IPS-18c (cell line): Measurements from ENCODE around the gene PLA2G4F.

ENCODE experiments used
- H3K4me3 ChIP-seq: 2 replicates; pipeline ENCODE4 v1.7.0; 2013; ENCODE audit warnings: low read depth, mild to moderate bottlenecking, low read length, moderate library complexity; ENCODE audit not compliant: insufficient read depth
- H3K9me3 ChIP-seq: one replicate; pipeline ENCODE4 v1.6.1; 2013; ENCODE audit warnings: mild to moderate bottlenecking, low read length, moderate library complexity; ENCODE audit not compliant: control insufficient read depth, insufficient read depth

The PLA2G4F gene

DNA sequence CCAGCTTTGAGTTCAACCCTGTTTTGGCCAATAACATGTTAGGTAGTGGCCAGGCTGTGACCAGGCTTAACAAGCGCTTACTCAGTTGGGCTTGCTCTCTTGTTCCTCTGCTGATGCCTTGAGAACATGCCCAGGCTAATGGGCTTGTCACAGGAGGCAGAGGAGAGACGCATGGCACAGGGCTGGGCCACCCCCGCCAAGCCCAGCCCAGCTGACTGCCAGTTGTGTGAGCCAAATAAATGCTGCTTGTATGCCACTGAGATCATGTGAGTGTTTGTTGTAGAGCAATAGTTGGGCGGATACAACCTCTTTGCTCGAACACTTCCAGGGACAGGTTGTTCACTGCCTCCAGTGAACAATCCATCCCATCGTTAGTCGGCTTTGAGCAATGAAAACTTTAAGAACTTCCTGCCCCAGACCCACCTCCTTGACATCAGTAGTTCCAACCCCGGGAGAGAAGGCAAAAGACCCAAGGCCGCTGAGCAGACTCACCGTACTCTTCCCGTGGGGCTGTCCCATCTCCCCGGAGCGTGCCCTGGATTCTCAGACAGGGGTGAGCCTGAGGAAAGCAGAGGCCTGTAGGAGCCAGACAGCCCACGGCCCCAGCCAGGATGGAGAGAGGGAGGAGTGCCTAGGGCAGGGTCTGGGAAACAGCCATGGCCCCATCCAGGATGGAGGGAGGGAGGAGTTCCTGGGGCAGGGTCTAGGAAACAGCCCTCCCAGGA is 4.1 kb downstream of the PLA2G4F start:
- H3K4me3 ChIP-seq, result no peak overlapping the region
- no peaks in the 10 kb centered on the region for H3K9me3 ChIP-seq

DNA sequence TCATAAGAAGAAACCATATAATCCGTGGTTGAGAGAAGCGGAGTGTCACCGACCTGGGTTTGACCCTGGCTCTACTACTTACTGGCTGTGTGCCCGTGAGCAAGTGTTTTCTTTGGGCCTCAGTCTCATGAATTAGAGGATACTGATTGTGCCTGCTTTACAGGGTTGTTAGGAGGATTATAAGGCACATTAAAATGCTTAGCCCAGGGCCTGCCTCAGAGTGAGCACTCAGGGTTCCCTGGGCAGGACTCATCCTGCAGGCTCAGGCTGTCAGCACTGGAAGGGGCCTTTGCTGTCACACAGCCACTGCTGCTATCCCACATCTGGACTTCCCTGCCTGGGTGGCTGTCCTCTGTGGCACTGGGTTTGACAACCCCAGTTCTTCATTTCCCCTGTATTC is 4.7 kb downstream of the PLA2G4F start:
- Histone ChIP-seq H3K4me3 (no peak overlapping the region), H3K9me3 (no peaks in the 10 kb centered on the region)

DNA sequence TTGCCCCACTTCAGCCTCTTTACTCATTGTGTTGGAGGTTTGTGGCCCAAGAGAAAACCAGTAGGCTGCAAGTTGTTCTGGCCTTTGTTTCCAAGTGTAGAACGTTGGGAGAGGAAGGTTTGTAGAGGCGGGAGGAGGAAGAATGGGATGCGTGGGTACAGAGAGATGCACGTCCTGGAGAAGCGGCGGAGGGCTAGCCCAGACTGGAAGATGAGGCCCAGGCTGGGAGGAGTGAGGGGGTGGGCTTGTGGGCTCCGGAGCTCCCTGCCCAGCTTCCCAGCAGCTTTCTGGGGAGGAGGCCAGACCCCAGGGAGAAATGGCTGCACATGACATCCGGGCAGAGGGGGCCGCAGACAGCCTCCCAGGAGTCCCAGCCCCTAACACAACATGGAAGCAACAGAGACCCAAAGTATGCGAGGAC is 5.3 kb downstream of the PLA2G4F start:
- Histone ChIP-seq H3K4me3 (no peak overlapping the region), H3K9me3 (no peaks in the 10 kb centered on the region)

DNA sequence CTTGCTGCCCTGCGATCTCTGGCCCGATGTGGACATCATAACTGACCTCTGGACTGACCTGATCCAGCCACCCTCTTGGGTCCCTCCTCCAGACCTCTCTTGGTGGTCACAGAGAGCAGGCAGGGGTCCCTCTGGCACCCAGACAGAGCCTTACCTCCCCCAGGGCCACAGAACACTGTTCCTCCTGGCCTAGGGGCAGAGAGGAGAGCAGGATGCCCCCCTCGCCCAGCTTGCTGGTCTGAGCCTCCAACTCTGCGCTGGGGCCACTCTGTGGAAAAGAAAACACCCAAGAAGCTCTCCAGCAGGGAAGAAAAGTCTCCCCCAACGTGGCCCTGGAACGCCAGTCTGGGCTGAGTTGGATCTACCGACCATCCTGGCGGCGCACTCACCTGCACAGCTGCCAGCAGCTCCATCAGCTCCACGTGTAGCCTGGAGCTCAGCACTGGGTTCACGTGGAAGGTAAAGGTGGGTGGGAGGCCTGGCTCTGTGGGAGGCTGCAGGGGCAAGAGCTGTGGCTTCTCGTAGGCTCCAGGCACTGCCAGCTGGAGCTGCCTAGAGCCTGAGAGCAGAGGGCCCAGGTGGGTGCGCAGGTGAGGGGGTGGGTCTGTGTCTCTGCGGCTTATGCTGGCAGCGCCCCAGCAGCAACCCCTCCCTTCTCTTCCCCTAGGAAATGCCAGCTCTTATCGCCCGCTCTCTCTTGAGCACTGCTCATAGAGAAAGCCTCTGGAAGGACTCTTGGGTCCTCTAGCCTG is 6.0 kb downstream of the PLA2G4F start:
- Histone ChIP-seq H3K9me3 (no peaks in the 10 kb centered on the region), H3K4me3 (no peak overlapping the region)

DNA sequence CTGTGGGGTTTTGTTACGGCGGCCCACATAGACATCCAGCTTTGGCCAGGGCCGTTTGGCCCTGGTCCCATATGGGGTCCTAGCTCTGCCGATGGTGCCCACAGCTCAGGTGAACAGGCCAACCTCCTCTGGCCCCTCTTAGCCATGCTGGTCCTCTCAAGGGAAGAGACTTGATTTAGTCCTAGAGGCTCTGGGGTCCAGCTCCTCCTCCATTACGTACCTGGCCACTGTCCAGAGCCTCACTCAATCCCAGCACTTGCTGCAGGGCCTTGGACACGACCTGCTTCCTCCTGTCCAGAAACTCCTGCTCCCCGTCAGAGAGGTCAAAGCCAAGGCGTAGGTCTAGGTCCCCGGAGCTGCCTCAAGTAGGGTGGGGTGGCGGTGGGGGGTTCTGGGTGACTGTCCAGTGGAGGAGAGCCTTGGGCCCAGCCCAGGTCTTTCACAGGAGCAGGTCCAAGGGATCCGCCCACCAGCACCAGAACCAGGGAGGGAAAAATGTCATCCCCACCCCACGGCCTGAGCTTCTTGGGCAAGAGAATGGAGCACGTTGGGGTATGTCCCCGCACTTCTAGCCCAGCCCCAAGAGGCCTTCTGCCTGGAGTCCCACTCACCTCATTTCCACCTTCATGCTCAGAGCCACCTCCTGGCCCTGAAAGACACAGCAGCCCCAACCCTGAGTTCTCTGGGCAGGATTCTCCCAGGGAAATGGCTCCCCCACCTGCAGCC is 6.8 kb downstream of the PLA2G4F start:
- H3K9me3 ChIP-seq, result no peaks in the 10 kb centered on the region
- no peak overlapping the region for H3K4me3 ChIP-seq

DNA sequence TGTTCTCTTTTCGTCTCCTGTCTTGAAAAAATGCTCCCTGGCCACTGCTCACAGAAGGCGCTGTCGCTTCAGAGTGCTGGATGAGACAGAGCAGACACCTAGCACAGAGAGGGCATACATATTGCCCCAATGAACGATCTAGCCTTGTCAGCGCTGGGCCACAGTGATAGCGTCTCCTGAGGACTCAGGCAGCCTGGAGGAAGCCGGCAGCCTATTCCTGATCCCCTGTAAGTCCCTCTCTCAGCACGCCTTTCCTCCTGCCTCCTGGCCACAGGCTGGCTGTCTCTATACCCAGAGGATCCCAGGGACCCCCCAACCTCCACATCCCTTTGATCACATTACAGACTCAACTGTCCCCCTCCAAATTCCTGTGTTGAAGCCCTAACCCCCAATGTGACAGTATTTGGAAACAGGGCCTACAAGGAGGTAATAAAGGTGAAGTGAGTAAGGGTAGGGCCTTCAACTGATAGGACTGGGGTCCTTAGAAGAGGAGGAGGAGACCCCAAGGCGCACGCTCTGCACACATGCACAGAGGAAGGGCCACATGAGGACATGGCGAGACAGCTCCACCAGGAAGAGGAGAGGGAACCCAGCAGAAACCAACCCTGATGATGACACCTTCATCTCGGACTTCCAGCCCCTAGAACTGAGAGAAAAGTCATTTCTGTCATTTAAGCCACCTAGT is 7.5 kb downstream of the PLA2G4F start:
- Histone ChIP-seq H3K9me3 (no peaks in the 10 kb centered on the region), H3K4me3 (no peak overlapping the region)

DNA sequence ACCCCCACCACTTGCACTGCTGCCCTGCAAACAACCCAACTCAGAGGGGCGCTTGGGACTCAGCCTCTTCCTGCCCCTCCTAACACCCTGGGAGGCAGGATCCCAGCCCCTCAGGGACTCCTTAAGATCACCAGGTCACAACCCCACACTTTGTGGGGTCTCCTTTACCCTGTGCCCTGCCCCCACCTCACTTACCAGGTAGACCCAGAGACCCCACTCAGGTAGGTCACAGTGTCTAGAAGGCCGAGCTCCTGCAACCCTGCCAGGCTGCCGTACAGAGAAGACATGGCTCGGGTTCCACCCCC is 9.1 kb downstream of the PLA2G4F start:
- no peak overlapping the region for H3K4me3 ChIP-seq
- no peaks in the 10 kb centered on the region for H3K9me3 ChIP-seq

DNA sequence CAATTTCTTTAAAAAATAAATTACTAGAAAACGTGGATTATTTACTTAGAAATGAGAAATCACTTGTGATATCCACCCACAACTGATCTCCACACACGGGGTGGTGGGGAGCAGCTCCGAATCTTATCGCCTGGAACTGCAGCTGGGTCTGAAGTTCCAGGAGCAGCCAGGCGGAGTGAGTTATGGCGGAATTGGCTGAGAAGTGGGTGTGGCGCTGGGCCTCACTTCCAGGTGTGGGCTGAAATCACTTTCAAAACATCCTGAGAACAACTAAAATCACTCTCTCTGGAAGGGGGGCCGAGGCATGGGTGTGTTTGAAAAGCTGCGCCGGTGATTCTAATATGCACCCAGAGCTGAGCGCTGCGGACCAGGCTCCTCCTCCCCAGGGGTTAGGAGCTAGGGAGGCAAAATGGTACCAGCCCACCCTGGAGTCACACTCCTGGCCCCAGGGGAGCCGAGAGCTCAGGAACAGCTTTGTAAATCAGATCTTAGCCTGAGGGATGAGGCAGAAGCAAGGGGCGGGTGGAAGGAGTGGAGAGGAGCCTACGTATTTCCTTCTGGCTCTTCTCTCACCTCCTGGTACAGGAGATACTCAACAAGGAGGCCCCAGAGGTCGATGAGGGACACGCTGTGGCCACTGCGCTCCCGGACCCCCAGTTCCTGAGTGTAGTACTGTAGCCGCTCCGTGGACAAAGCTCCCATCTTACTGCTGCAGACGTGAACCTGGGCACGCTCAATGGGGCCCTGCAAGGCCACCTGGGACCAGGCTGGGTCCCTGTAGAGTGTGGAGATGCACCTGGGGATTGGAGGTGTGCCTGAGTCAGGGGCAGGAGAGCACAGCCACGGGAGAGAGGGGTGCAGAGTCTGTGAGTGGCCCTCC is 9.6 kb downstream of the PLA2G4F start:
- no peak overlapping the region for H3K4me3 ChIP-seq
- no peaks in the 10 kb centered on the region for H3K9me3 ChIP-seq

DNA sequence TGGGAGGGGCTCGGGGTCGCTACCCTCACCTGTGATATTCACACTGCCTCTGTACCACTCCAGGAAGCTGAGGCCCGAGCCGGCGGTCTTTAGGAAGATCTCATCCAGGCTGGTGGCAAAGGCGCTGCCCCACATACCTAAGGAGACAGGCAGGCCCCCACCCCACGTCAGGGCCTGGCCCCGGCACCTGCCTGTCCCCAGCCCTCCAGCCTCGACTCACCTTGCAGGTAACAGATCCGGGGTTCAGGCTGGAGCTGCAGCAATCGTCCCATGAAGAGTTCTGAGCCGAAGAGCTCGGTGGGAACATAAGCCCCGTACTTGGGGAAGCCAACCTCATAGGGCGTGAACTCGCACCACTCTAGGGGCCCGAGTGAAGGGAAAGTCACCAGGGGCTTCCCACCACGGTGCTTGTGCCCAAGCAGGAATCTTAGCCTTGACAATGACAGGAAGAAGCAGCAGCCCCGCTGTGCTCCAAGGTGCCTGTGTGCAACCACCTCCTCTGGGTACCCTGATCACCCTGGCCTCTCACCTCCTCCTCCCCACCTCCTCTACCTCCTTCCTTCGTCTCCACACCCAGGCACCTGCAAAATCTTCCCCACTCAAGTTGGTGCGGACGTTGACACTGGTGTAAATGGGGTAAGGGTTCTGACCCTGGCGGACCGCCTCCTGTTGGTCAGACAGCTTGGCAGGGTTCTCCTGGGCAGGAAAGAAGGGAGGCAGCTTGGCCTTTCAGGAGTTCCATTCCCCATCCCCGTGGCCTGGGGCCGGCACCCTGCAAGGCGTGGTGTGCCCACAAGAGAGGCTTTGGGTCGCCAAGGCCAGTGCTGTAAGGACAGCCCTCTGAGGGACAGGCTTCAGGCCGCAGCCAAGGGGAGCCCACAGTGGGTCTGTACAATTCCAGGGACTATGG is 10.6 kb downstream of the PLA2G4F start:
- no peaks in the 10 kb centered on the region for H3K9me3 ChIP-seq
- no peak overlapping the region for H3K4me3 ChIP-seq

DNA sequence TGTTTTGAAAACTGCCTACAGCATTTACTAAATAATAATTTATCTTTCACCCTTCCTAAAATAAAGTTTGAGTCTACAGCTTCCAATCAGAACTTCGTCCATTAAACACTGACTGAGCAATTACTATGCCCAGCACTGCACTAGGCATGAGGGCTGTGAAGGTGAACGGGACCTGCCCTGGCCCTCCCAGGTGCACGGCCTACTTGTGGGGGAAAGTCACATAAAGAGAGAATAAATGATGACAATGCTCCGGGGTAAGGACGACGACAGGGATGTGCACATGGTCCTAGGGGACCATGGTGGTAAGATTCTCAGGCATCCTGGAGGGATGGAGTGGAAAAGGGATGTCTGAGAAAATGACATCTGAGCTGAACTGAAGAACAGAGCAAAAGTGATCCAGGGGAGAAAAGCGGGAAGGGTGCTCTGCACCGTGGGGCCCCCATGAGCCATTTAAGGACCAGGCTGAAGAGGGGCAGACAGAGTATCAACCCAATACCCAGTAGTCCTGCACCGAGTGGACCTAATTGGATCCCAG is 11.5 kb downstream of the PLA2G4F start:
- no peak overlapping the region for H3K4me3 ChIP-seq
- H3K9me3 ChIP-seq, result peaks cover 2% of the 10 kb centered on the region

DNA sequence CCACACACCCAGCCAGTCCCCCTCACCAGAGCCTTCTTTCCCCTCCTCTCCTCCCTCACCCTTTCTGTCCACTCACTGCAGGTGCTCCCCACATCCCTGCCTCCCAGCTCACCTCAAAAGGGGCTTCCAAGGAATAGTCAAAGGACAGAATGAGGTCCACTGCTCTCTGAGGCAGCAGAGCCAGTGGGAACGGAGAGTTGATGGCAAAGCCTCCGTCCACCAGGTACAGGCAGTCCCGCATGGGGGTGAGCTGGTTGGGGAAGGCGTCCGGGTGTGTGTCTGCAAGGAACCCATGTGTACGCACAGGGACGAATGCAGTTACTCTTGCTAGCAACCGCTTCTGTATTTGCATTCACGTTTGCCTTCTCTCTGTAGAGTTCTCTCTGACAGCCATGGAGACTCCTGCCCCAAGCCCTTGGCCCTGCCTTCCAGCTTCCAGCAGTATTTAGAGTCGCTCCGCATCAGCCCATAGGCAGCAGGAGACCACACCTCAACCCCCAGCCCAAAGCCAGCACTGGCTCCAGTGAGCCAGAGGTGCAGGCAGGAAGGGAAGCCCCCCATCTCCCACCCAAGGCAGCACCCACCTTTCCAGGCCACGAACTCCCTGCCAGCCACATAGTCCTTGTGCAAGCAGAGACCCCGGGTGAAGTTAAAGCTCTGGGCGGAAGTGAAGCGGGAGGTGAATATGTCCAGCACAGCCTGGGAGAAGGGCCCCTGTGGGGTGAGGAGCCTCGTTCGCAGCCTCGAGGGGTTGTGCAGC is 12.4 kb downstream of the PLA2G4F start:
- Histone ChIP-seq H3K4me3 (no peak overlapping the region), H3K9me3 (peaks cover 2% of the 10 kb centered on the region)

DNA sequence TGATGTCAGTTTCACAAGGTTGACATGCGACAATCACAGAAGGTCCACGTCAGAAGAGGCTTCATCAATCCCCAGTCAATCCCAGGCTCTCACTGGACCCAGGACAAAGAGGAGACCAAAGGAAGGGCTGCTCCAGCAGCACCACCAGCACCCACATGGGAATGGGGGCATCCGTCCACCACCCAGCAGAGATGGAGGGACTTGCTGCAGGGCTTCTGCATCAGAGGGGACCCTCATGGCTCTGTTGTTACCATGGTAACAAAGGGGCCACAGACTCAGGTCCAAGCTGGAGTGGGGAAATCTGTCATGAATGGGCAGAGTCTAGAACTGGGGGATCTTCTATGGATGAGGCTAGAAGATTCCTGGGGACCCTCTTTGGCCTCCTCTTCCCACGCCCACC is 13.1 kb downstream of the PLA2G4F start:
- peaks cover 2% of the 10 kb centered on the region for H3K9me3 ChIP-seq
- H3K4me3 ChIP-seq, result no peak overlapping the region

DNA sequence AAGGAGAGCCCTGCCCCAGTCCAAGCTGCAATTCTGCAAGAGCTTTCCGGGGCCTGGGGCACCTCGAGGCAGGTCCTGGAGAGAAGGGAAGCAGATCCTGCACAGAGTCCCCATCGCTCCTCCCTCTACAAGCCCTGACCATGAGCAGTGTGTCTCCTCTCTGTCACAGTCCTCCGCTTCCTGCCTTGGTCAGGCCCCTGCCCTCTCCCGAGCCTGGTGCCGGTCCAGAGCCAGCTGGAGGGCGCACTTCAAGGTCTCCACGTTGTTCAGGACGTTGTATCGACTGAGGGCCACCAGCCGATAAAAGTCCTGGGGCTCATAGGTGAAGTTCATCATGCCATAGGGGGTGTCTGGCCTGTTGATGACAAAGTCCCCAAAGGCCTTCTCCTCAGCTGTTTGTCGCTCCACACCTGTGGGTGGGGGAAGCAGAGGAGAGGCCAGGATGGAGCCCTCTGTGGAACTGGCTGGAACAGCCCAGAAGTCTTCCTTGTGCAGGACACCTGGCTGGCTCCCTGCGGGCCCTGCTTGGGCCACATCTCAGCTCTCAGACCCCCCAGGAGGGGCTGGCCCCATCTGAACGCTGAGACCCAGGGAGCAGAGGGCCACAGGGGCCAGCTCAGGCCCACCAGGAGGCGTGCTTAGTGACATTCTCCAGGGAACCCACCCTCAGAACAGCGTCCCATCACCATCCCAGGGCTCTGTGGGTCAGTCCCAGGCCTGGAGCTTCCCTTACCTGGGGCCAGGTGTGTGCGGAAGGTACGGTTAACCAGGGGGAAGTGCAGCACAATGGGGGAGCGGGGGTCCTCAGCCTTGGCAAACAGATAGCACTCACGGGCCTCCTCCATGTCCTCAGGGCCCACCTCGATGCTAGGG is 14.4 kb downstream of the PLA2G4F start:
- peaks cover 2% of the 10 kb centered on the region for H3K9me3 ChIP-seq

DNA sequence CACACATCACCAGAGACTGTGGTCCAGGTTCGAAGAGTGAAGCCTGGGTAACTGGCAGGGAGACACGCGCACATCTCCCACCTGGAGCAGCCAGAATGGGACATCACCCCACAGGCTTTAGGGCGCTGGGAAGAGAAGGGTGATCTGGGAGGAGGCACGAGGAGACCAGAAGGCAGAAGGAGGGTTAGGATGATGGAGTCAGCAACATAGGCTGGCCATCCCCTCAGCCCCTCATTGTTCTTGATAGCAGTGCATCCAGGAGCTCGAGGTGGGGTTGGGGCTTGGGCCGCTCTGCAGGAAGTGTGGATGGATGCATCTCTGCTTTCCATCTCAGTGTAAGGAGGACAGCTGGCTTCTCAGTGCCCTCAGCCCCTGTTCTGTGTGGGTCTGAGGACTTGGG is 15.2 kb downstream of the PLA2G4F start:
- Histone ChIP-seq H3K4me3 (no peak overlapping the region), H3K9me3 (peaks cover 2% of the 10 kb centered on the region)

More for the DNA sequence above, 14.4 kb downstream of the PLA2G4F start:
- H3K4me3 ChIP-seq, result no peak overlapping the region
